Left ventricle myocardium superior (tissue), 1 donor: ENCODE data around the gene RAB11B. TPM values are rescaled to one million over a fixed set of nuclear protein-coding genes. Genes with fewer than 3 reads are reported as not detected.
"Not testable (repeated sequence)": the region's sequence is repeated elsewhere in the genome, so short reads cannot be mapped to it uniquely, and the experiment has no call there.

ENCODE experiments used
- ATAC-seq: fragments of 200-7000 bp; cut with Tn5 transposase; one replicate; pipeline ENCODE4 v1.9.1; 2020; ENCODE audit warnings: mild to moderate bottlenecking, moderate library complexity
- DNase-seq: peaks from one replicate; pipeline ENCODE4 v3.0.0-alpha.2; 2020
- intact Hi-C: fragments of 100-400 bp; cut with micrococcal nuclease; formaldehyde crosslinking; loops from one replicate; pipeline ENCODE4 v1.11.0; 2022
- total RNA-seq: library from RNA; stranded (reverse); fragmentation: NEBNext Ultra II Directional; extraction: Animal tissue kit (Norgen Biotek cat#: 25700); gene quantifications from one replicate; pipeline ENCODE4 v1.2.1, GENCODE V29; 2021
- donor health status: DM: no; HTN: yes; CAD: no; lungs with severe emphysema.

RAB11B gene
- total RNA-seq, 1 donor from 2014 or later: 162 TPM

- ATAC-seq: no peak
- intact Hi-C loops: no loop called here
Observed at GRCh38 chr19:8391198-8392016, 1.2 kb downstream of the RAB11B start.

GRCh38 chr19:8392017-8392591 is 1.9 kb downstream of the RAB11B start:
- DNase-seq: peak; percentile 74
- ATAC-seq: peak; percentile 20
- intact Hi-C loops: no loop called here

More at GRCh38 chr19:8391198-8392016, 1.2 kb downstream of the RAB11B start:
- no peak for DNase-seq

- intact Hi-C loops: no loop called here
- no peak for DNase-seq
- ATAC-seq: no peak
Observed at GRCh38 chr19:8393192-8393870, 3.2 kb downstream of the RAB11B start.

GRCh38 chr19:8393871-8394250 is 3.7 kb downstream of the RAB11B start:
- ATAC-seq (no peak), DNase-seq (no peak)
- intact Hi-C loops: no loop called here

GRCh38 chr19:8395621-8396082 is 5.5 kb downstream of the RAB11B start:
- intact Hi-C loops: no loop called here
- DNase-seq: no peak
- ATAC-seq: no peak

- intact Hi-C loops: no loop called here
Observed at GRCh38 chr19:8396185-8396562, 6.0 kb downstream of the RAB11B start.

GRCh38 chr19:8396563-8397203 is 6.5 kb downstream of the RAB11B start:
- DNase-seq: peak; percentile 80
- peak; percentile 44 for ATAC-seq
- intact Hi-C loops: no loop called here

More at GRCh38 chr19:8396185-8396562, 6.0 kb downstream of the RAB11B start:
- DNase-seq (no peak), ATAC-seq (no peak)

GRCh38 chr19:8397271-8397670 is 7.1 kb downstream of the RAB11B start:
- DNase-seq (no peak), ATAC-seq (no peak)
- intact Hi-C loops: no loop called here

- intact Hi-C loops: no loop called here
- DNase-seq: no peak
- ATAC-seq: no peak
Observed at GRCh38 chr19:8397746-8398310, 7.7 kb downstream of the RAB11B start.

GRCh38 chr19:8398311-8398771 is 8.2 kb downstream of the RAB11B start:
- DNase-seq: no peak

GRCh38 chr19:8399681-8400188 is 9.6 kb downstream of the RAB11B start:
- DNase-seq: no peak
- intact Hi-C loops: no loop called here
- no peak for ATAC-seq

More at GRCh38 chr19:8398311-8398771, 8.2 kb downstream of the RAB11B start:
- no peak for ATAC-seq
- intact Hi-C loops: no loop called here

GRCh38 chr19:8401981-8402411 is 11.8 kb downstream of the RAB11B start:
- no peak for ATAC-seq
- no peak for DNase-seq
- intact Hi-C loops: no loop called here

GRCh38 chr19:8403098-8403819 is 13.1 kb downstream of the RAB11B start:
- intact Hi-C loops: no loop called here
- DNase-seq (no peak), ATAC-seq (no peak)

GRCh38 chr19:8403820-8404109 is 13.6 kb downstream of the RAB11B start:
- intact Hi-C loops: no loop called here
- peak; percentile 4 for ATAC-seq
- DNase-seq: no peak

GRCh38 chr19:8404391-8405151 is 14.4 kb downstream of the RAB11B start:
- ATAC-seq: peak; percentile 73
- intact Hi-C loops: no loop called here

GRCh38 chr19:8410718-8411117 is 20.6 kb downstream of the RAB11B start:
- intact Hi-C loops, DNase-seq, ATAC-seq: not testable (repeated sequence)

More at GRCh38 chr19:8404391-8405151, 14.4 kb downstream of the RAB11B start:
- no peak for DNase-seq

GRCh38 chr19:8412783-8413628 is 22.8 kb downstream of the RAB11B start, which contains the start of gene MARCHF2:
Gene MARCHF2, plus strand, starts transcription at chr19:8413305. Its CDS starts 8,536 bp downstream, at chr19:8421841.
- peak; percentile 99 for DNase-seq
- ATAC-seq: peak; percentile 99
- intact Hi-C loops: no loop called here
